Caco-2 (cell line): ENCODE measurements around the gene TFF3. TPM values are rescaled to one million over a fixed set of nuclear protein-coding genes. Genes with fewer than 3 reads are reported as not detected.

Experiments
- BruUV-seq: library from RNA; stranded (reverse); fragments of 400-500 nt; replicated peaks from 2 replicates; lab custom pipeline; 2021; lab: Mats Ljungman, UMichigan
- CTCF ChIA-PET: fragments of 300-600 bp; sonication (Branson Sonifier 250); formaldehyde crosslinking; loops from one replicate; lab custom pipeline; 2022; ENCODE audit warnings: antibody characterized with exemption; lab: Charles Lee
- POLR2A ChIA-PET: fragments of 300-600 bp; sonication (Branson Sonifier 250); formaldehyde crosslinking; loops from one replicate; lab custom pipeline; 2022; ENCODE audit warnings: antibody characterized with exemption; lab: Charles Lee
- DNase-seq, 2 experiments: peaks; one replicate each; pipeline versions ENCODE4 v3.0.0 to v3.0.0-alpha.2; 2020 to 2022
- H3K27me3 ChIP-seq: replicated peaks from 2 replicates; pipeline ENCODE4 v1.6.0; 2011; ENCODE audit warnings: low read length; ENCODE audit not compliant: control insufficient read depth, insufficient read depth
- H3K36me3 ChIP-seq: 2 replicates; pipeline ENCODE4 v1.5.1; 2011; ENCODE audit warnings: low read length; ENCODE audit not compliant: control insufficient read depth, insufficient read depth
- H3K4me1 ChIP-seq: fragments of 250-450 bp; sonication (Bioruptor Pico); 2 replicates; pipeline ENCODE4 v1.5.1; 2020; ENCODE audit warnings: mild to moderate bottlenecking
- H3K4me3 ChIP-seq: 2 replicates; pipeline ENCODE4 v1.5.1; 2011; ENCODE audit warnings: low read depth, mild to moderate bottlenecking, control low read depth, low read length
- H3K9me3 ChIP-seq: fragments of 250-450 bp; sonication (Bioruptor Pico); 2 replicates; pipeline ENCODE4 v1.5.1; 2020; ENCODE audit warnings: mild to moderate bottlenecking, moderate library complexity
- H3K27ac Mint-ChIP-seq: one replicate; pipeline ENCODE4 v1.8.0; 2022; ENCODE audit warnings: mixed read lengths; ENCODE audit not compliant: unreplicated experiment
- H3K27me3 Mint-ChIP-seq: one replicate; pipeline ENCODE4 v1.8.0; 2022; ENCODE audit warnings: mixed read lengths; ENCODE audit not compliant: insufficient read depth, unreplicated experiment
- H3K36me3 Mint-ChIP-seq: one replicate; pipeline ENCODE4 v1.8.0; 2022; ENCODE audit warnings: mild to moderate bottlenecking, mixed read lengths; ENCODE audit not compliant: insufficient read depth, unreplicated experiment
- H3K4me1 Mint-ChIP-seq: one replicate; pipeline ENCODE4 v1.8.0; 2022; ENCODE audit warnings: low read depth, mixed read lengths; ENCODE audit not compliant: unreplicated experiment
- H3K4me3 Mint-ChIP-seq: one replicate; pipeline ENCODE4 v1.8.0; 2022; ENCODE audit warnings: mild to moderate bottlenecking, moderate library complexity, mixed read lengths; ENCODE audit not compliant: unreplicated experiment
- H3K9me3 Mint-ChIP-seq: one replicate; pipeline ENCODE4 v1.8.0; 2022; ENCODE audit warnings: mixed read lengths; ENCODE audit not compliant: unreplicated experiment
- intact Hi-C: fragments of 100-400 bp; cut with micrococcal nuclease; formaldehyde crosslinking; loops from one replicate; pipeline ENCODE4 v1.10.0; 2022; ENCODE audit not compliant: unreplicated experiment
- total RNA-seq: library from RNA; stranded (reverse); gene quantifications from 2 replicates; pipeline ENCODE4 v1.2.3, GENCODE V29; 2022
- TF ChIP-seq, protein P1 (sequence below), 2 experiments: fragments of 200-600 bp in 1 of 2; IDR thresholded peaks; 1 replicate in 1 of 2; 2 replicates in 1 of 2; pipeline versions ENCODE4 v1.5.1 to v1.8.0; 2011 to 2022; ENCODE audit warnings: antibody characterized with exemption in 1 of 2, control low read depth in 1 of 2, inconsistent platforms in 1 of 2, low read depth in 1 of 2, low read length in 1 of 2, mild to moderate bottlenecking in 1 of 2, moderate library complexity in 1 of 2; ENCODE audit not compliant: insufficient read depth in 1 of 2, severe bottlenecking in 1 of 2, unreplicated experiment in 1 of 2

TFF3 gene
- total RNA-seq, 1 experiment from 2014 or later, result 65.8 TPM

DNA sequence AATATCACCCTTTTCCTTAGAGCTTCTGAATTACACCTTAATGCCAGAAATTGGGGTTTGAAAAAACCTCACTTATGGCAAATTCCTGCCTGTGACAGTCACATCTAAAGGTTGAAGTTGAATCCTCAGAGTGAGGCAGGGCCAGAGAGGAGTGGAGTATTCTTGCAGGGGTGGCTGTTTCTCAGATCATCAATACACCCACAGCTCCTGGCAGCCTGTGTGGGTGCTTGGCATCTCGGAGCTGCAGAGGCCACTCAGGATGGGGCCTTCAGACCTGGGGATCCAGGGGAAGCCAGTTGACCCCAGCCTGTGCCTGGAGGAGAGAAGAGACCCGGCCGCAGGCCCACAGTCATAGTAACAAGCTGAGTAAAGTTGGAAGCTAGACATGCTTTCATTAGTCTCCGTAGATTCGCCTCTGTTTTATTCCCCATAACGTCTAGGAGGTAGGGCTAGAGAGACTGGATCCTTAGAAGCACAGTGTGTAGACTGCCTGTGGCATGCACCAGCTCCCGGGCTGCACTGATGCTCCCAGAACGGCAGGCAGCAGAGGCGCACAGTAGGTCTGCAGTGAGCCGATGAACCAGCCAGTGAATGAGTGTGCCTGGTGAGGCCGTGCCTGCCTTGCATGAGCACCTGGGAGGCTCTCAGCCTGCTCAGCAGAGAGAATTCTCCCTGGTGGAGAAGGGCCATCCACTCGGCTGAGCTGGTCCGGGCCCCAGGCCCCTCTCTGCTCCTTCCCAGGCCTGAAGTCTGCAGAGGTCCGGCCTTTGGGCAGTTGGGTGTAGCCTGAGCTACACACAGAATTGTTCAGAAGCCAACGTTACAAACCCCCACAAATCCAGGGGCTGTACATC, 42.9 kb downstream of the TFF3 start:
- H3K27me3 ChIP-seq, result no peaks in the 10 kb centered on the region
- DNase-seq, result no peak
- intact Hi-C loops, result no loop called here
- no peak overlapping the region for H3K4me3 ChIP-seq
- CTCF ChIA-PET, result interaction anchor here (0.5 kb wide), 1 partner anchor 262 kb away, joined by 7 read pairs; the partner anchor contains the start of gene ZBTB21
- Mint-ChIP-seq H3K4me1 (peaks cover under 1% of the 10 kb centered on the region), H3K36me3 (no peaks in the 10 kb centered on the region), H3K27ac (no peak overlapping the region), H3K27me3 (no peaks in the 10 kb centered on the region), H3K9me3 (no peaks in the 10 kb centered on the region), H3K4me3 (no peak overlapping the region)
- H3K4me1 ChIP-seq, result no peaks in the 10 kb centered on the region
- BruUV-seq, result no TSS peak
- H3K9me3 ChIP-seq, result no peaks in the 10 kb centered on the region
- POLR2A ChIA-PET, result no interaction called here
- TF ChIP-seq, protein P1, sequence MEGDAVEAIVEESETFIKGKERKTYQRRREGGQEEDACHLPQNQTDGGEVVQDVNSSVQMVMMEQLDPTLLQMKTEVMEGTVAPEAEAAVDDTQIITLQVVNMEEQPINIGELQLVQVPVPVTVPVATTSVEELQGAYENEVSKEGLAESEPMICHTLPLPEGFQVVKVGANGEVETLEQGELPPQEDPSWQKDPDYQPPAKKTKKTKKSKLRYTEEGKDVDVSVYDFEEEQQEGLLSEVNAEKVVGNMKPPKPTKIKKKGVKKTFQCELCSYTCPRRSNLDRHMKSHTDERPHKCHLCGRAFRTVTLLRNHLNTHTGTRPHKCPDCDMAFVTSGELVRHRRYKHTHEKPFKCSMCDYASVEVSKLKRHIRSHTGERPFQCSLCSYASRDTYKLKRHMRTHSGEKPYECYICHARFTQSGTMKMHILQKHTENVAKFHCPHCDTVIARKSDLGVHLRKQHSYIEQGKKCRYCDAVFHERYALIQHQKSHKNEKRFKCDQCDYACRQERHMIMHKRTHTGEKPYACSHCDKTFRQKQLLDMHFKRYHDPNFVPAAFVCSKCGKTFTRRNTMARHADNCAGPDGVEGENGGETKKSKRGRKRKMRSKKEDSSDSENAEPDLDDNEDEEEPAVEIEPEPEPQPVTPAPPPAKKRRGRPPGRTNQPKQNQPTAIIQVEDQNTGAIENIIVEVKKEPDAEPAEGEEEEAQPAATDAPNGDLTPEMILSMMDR (IDR thresholded peaks at IDR 0.05; ENCODE audit: insufficient read depth in 1 of 2, low read depth in 1 of 2, low read length in 1 of 2, severe bottlenecking in 1 of 2, unreplicated experiment in 1 of 2), result no peak
- no peaks in the 10 kb centered on the region for H3K36me3 ChIP-seq

GRCh38 chr21:42271065-42271464, 44.1 kb downstream of the TFF3 start:
- Mint-ChIP-seq H3K36me3 (no peaks in the 10 kb centered on the region), H3K27me3 (no peaks in the 10 kb centered on the region), H3K4me1 (peaks cover 6% of the 10 kb centered on the region), H3K4me3 (no peak overlapping the region), H3K9me3 (no peaks in the 10 kb centered on the region), H3K27ac (no peak overlapping the region)
- no TSS peak for BruUV-seq
- DNase-seq, result no peak
- intact Hi-C loops, result no loop called here
- Histone ChIP-seq H3K9me3 (no peaks in the 10 kb centered on the region), H3K27me3 (no peaks in the 10 kb centered on the region), H3K4me3 (no peak overlapping the region), H3K4me1 (no peaks in the 10 kb centered on the region), H3K36me3 (no peaks in the 10 kb centered on the region)
- TF ChIP-seq, protein P1 (IDR thresholded peaks at IDR 0.05; ENCODE audit: insufficient read depth in 1 of 2, low read depth in 1 of 2, low read length in 1 of 2, severe bottlenecking in 1 of 2, unreplicated experiment in 1 of 2), result no peak
- CTCF ChIA-PET, result interaction anchor here (0.5 kb wide), 1 partner anchor 71 kb away, joined by 4 read pairs; no protein-coding TSS in a partner anchor
- POLR2A ChIA-PET, result no interaction called here

DNA sequence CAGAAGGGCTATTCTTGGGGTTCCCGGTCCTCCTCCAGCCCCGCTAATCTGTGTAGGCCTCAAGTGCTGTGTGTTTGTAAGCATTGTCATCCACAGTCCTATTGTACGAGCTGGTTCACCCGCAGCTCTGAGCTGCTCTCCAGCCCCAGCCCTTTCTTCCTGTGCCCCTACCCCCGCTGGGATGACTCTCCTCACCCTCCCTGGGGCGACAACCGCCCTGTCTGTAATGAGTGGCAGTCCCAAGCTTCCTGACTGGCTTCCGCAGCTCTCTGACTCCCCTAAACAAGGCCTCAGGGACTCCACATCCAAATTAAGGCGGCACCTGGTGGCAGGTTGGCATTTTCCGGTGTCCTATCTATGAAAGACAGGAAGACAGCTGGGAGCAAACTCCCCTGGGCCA, 45.8 kb downstream of the TFF3 start:
- TF ChIP-seq, protein P1 (IDR thresholded peaks at IDR 0.05; ENCODE audit: insufficient read depth in 1 of 2, low read depth in 1 of 2, low read length in 1 of 2, severe bottlenecking in 1 of 2, unreplicated experiment in 1 of 2), result no peak
- Histone ChIP-seq H3K27me3 (no peaks in the 10 kb centered on the region), H3K36me3 (no peaks in the 10 kb centered on the region), H3K9me3 (no peaks in the 10 kb centered on the region), H3K4me1 (no peaks in the 10 kb centered on the region), H3K4me3 (no peak overlapping the region)
- ChIA-PET CTCF (interaction anchor here (0.8 kb wide), 1 partner anchor 11 kb away, joined by 3 read pairs; no protein-coding TSS in a partner anchor), POLR2A (no interaction called here)
- peaks cover 6% of the 10 kb centered on the region for H3K4me1 Mint-ChIP-seq
- intact Hi-C loops, result no loop called here
- H3K27me3 Mint-ChIP-seq, result no peaks in the 10 kb centered on the region
- no peak for DNase-seq
- BruUV-seq, result no TSS peak
- no peaks in the 10 kb centered on the region for H3K9me3 Mint-ChIP-seq
- no peak overlapping the region for H3K4me3 Mint-ChIP-seq
- H3K27ac Mint-ChIP-seq, result no peak overlapping the region
- no peaks in the 10 kb centered on the region for H3K36me3 Mint-ChIP-seq
